Natural killer cell (primary cell): ENCODE data around the gene HIRA. TPM values are rescaled to one million over a fixed set of nuclear protein-coding genes. Genes with fewer than 3 reads are reported as not detected.
"Not testable (repeated sequence)": the region's sequence is repeated elsewhere in the genome, so short reads cannot be mapped to it uniquely, and the experiment has no call there.

ENCODE experiments used
- ATAC-seq, 3 donors: fragments of 150-1000 bp in 2 of 3; fragments of 200-7000 bp in 1 of 3; cut with Tn5 transposase; 1 replicate in 1 of 3; 2 replicates in 2 of 3; pipeline ENCODE4 v1.10.0; 2021; ENCODE audit warnings: mild to moderate bottlenecking in 2 of 3, moderate library complexity in 2 of 3
- DNase-seq, 2 donors: peaks; one replicate each; pipeline versions ENCODE4 v3.0.0 to v3.0.0-alpha.2; 2013 to 2021; ENCODE audit warnings: mixed read lengths in 1 of 2
- H3K27ac ChIP-seq: one replicate; pipeline ENCODE4 v1.5.1; 2013; ENCODE audit warnings: mild to moderate bottlenecking, low read length
- H3K27me3 ChIP-seq: one replicate; pipeline ENCODE4 v1.6.1; 2013; ENCODE audit warnings: low read length; ENCODE audit not compliant: control insufficient read depth, insufficient read depth
- H3K36me3 ChIP-seq: one replicate; pipeline ENCODE4 v1.6.1; 2013; ENCODE audit warnings: low read length; ENCODE audit not compliant: control insufficient read depth, insufficient read depth
- H3K4me1 ChIP-seq: one replicate; pipeline ENCODE4 v1.6.1; 2013; ENCODE audit warnings: low read length; ENCODE audit not compliant: control insufficient read depth, insufficient read depth
- H3K4me3 ChIP-seq: one replicate; pipeline ENCODE4 v1.5.1; 2013; ENCODE audit warnings: low read length
- H3K9me3 ChIP-seq: one replicate; pipeline ENCODE4 v1.6.1; 2013; ENCODE audit warnings: low read length; ENCODE audit not compliant: control insufficient read depth, insufficient read depth
- H3K27ac Mint-ChIP-seq, 2 donors: one replicate each; pipeline ENCODE4 v1.8.0; 2022; ENCODE audit warnings: mild to moderate bottlenecking in 2 of 2, mixed read lengths in 2 of 2, moderate library complexity in 1 of 2
- H3K27me3 Mint-ChIP-seq, 2 donors: one replicate each; pipeline ENCODE4 v1.8.0; 2022; ENCODE audit warnings: low read depth in 2 of 2, mixed read lengths in 2 of 2
- H3K36me3 Mint-ChIP-seq: one replicate; pipeline ENCODE4 v1.8.0; 2022; ENCODE audit warnings: mixed read lengths
- H3K4me1 Mint-ChIP-seq, 2 donors: one replicate each; pipeline ENCODE4 v1.8.0; 2022; ENCODE audit warnings: mixed read lengths in 2 of 2
- H3K4me3 Mint-ChIP-seq: one replicate; pipeline ENCODE4 v1.8.0; 2022; ENCODE audit warnings: mild to moderate bottlenecking, moderate library complexity, mixed read lengths
- H3K9me3 Mint-ChIP-seq, 2 donors: one replicate each; pipeline ENCODE4 v1.8.0; 2022; ENCODE audit warnings: mixed read lengths in 2 of 2
- WGBS: methylation state at CpG from one replicate; pipeline ENCODE4 v1.1.7; 2013; ENCODE audit warnings: missing lambda C conversion rate; ENCODE audit not compliant: insufficient coverage; 5-methylcytosine and 5-hydroxymethylcytosine counted together
- intact Hi-C: fragments of 100-400 bp; cut with micrococcal nuclease; formaldehyde crosslinking; loops from one replicate; pipeline ENCODE4 v1.14.2; 2022
- total RNA-seq, 4 donors: library from RNA; stranded (reverse); fragments of 120-200 nt in 1 of 4; gene quantifications; one replicate each; pipeline versions ENCODE4 v1.2.3 to v1.2.4, GENCODE V29; 2013 to 2022
- TF ChIP-seq, protein P1 (sequence below): fragments of 200-600 bp; IDR thresholded peaks from one replicate; pipeline ENCODE4 v1.8.0; 2022; ENCODE audit warnings: antibody characterized with exemption

HIRA gene
- total RNA-seq, 3 donors from 2014 or later (not counting 1 experiment from before 2014, with no cell fraction given), result 49.6 to 75.9 (median 50.9) TPM

GRCh38 chr22:19438298-19438697 is 6.8 kb upstream of the HIRA start:
- WGBS, result 96% methylated on average over 7 of the region's 7 CpGs
- H3K36me3 Mint-ChIP-seq, result peaks cover 6% of the 10 kb centered on the region
- intact Hi-C loops, result loop anchor here (10.0 kb wide), 1 partner anchor 313 kb away; the partner anchor contains the start of gene DGCR2

DNA sequence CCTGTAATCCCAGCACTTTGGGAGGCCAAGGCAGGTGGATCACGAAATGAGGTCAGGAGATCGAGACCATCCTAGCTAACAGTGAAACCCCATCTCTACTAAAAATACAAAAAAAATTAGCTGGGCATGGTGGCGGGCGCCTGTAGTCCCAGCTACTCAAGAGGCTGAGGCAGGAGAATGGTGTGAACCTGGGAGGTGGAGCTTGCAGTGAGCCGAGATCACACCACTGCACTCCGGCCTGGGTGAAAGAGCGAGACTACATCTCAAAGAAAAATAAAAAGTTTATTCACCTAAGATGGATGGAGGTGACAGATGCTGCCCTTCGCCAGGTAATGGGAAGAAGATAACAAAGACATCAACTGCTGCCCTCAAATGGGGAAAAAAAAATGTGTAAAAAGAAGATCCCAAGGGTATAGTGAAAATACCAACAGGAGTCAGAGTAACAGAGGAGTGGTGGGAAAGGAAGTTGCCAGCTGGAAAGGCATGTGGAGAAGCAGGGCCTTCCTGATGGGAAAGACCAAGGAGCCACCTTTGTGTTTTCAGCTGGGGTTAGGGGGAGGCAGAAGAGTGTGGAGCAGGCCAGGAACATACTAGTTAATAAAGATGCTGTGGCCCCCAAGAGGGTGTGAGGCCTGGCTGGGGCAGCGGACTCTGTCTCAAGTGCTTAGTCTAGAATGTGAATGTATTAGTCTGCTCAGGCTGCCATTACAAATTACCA is 5.1 kb upstream of the HIRA start:
- H3K36me3 Mint-ChIP-seq, H3K27me3 Mint-ChIP-seq, H3K27me3 ChIP-seq, H3K4me3 Mint-ChIP-seq, ATAC-seq, H3K9me3 ChIP-seq, H3K27ac ChIP-seq, DNase-seq, H3K9me3 Mint-ChIP-seq, H3K4me3 ChIP-seq: not testable (repeated sequence)
- H3K4me1 Mint-ChIP-seq, result peaks cover 6 to 11% of the 10 kb centered on the region in 2 donors
- intact Hi-C loops, result loop anchor here (10.0 kb wide), 1 partner anchor 312 kb away; the partner anchor contains the start of gene DGCR2
- peaks cover 13% of the 10 kb centered on the region for H3K4me1 ChIP-seq
- H3K36me3 ChIP-seq, result peaks cover 16% of the 10 kb centered on the region
- H3K27ac Mint-ChIP-seq, result peak overlapping the region in 1 of 2 donors; percentile 62
- 98% methylated on average over 9 of the region's 9 CpGs for WGBS

More at GRCh38 chr22:19438298-19438697, 6.8 kb upstream of the HIRA start:
- Mint-ChIP-seq H3K4me1 (peaks cover 11 to 12% of the 10 kb centered on the region in 2 donors), H3K4me3 (no peak overlapping the region), H3K9me3 (no peaks in the 10 kb centered on the region), H3K27ac (peak overlapping the region in 1 of 2 donors; percentile 2), H3K27me3 (no peaks in the 10 kb centered on the region)
- Histone ChIP-seq H3K27ac (no peak overlapping the region), H3K4me1 (peaks cover 5% of the 10 kb centered on the region), H3K27me3 (no peaks in the 10 kb centered on the region), H3K36me3 (peaks cover 17% of the 10 kb centered on the region), H3K9me3 (no peaks in the 10 kb centered on the region), H3K4me3 (no peak overlapping the region)
- ATAC-seq, result no peak
- DNase-seq, result no peak
- TF ChIP-seq, protein P1, sequence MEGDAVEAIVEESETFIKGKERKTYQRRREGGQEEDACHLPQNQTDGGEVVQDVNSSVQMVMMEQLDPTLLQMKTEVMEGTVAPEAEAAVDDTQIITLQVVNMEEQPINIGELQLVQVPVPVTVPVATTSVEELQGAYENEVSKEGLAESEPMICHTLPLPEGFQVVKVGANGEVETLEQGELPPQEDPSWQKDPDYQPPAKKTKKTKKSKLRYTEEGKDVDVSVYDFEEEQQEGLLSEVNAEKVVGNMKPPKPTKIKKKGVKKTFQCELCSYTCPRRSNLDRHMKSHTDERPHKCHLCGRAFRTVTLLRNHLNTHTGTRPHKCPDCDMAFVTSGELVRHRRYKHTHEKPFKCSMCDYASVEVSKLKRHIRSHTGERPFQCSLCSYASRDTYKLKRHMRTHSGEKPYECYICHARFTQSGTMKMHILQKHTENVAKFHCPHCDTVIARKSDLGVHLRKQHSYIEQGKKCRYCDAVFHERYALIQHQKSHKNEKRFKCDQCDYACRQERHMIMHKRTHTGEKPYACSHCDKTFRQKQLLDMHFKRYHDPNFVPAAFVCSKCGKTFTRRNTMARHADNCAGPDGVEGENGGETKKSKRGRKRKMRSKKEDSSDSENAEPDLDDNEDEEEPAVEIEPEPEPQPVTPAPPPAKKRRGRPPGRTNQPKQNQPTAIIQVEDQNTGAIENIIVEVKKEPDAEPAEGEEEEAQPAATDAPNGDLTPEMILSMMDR, result no peak

DNA sequence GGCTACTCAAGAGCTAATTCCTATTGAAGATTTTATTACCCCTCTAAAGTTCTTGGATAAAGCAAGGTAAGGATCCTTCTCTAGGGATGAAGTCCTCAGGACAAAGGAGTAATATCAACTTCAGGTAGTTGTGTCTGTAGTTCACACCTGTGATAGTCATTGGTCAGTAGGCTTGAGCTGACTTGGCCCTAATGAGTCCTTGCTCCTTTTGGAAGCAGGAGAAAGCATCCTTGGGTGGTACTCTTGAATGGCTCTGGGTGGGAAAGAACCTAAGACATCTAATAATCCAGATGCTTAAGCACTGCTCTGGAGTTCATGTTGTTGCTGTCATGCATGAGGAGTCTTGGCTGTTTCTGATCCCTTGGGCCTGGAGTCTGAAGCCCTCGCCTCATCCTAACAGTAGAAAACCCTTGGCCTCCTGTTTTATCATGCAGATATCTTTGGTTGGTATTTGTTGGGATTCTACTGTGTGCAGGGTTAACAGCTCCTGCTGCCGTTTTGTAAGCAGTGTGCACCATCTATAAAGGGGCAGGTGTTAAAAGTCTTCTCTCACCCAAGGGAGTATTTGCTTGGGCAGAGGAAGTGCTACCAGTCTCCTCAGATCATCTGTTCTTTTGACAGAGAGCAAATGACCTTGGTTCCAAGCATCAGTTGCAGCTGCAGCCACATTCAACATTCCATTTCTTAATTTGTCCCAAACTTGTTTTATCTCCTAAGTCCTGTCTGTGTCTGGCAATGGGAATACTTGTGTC is 3.5 kb upstream of the HIRA start:
- Mint-ChIP-seq H3K9me3 (no peaks in the 10 kb centered on the region), H3K27ac (peak overlapping the region in 1 of 2 donors; percentile 100), H3K27me3 (no peaks in the 10 kb centered on the region), H3K4me1 (peaks cover 15 to 16% of the 10 kb centered on the region in 2 donors), H3K36me3 (peaks cover 7% of the 10 kb centered on the region), H3K4me3 (peak overlapping the region; percentile 58)
- 95% methylated on average over 2 of the region's 2 CpGs for WGBS
- ATAC-seq, result no peak
- Histone ChIP-seq H3K27ac (no peak overlapping the region), H3K9me3 (no peaks in the 10 kb centered on the region), H3K4me3 (no peak overlapping the region), H3K27me3 (no peaks in the 10 kb centered on the region), H3K4me1 (peaks cover 23% of the 10 kb centered on the region), H3K36me3 (peaks cover 16% of the 10 kb centered on the region)
- no peak for DNase-seq
- TF ChIP-seq, protein P1, result no peak
- intact Hi-C loops, result loop anchor here (10.0 kb wide), 1 partner anchor 310 kb away; the partner anchor contains the start of gene DGCR2

DNA sequence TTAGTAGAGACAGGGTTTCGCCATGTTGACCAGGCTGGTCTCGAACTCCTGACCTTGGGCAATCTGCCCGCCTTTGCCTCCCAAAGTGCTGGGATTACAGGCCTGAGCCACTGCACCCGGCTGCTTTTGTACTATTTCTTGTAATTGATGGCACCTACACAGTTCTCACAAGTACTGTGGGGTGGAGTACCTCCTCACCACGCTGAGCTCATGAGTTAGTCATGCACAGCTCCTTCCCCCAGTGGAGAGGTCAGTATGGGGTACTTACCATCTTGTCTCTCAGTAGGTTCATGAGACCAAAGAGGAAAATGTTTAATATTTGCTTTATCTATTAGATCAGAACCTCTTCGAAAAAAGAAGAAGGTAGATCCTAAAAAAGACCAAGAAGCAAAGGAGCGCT is 2.9 kb upstream of the HIRA start:
- Mint-ChIP-seq H3K4me3 (peak overlapping the region; percentile 58), H3K9me3 (no peaks in the 10 kb centered on the region), H3K27me3 (no peaks in the 10 kb centered on the region), H3K27ac (peak overlapping the region; percentile 29 to 100), H3K4me1 (peaks cover 21 to 22% of the 10 kb centered on the region in 2 donors), H3K36me3 (peaks cover 12% of the 10 kb centered on the region)
- no peak for ATAC-seq
- H3K36me3 ChIP-seq, result peaks cover 16% of the 10 kb centered on the region
- no peak for DNase-seq
- WGBS, result 91% methylated on average over 6 of the region's 7 CpGs
- intact Hi-C loops, result loop anchor here (10.0 kb wide), 1 partner anchor 310 kb away; the partner anchor contains the start of gene DGCR2
- no peak overlapping the region for H3K27ac ChIP-seq
- H3K9me3 ChIP-seq, result no peaks in the 10 kb centered on the region
- peaks cover 26% of the 10 kb centered on the region for H3K4me1 ChIP-seq
- H3K4me3 ChIP-seq, result no peak overlapping the region
- H3K27me3 ChIP-seq, result no peaks in the 10 kb centered on the region
- TF ChIP-seq, protein P1, result no peak
